HG03064 (cell line): Measurements from ENCODE around the gene MTERF4.

ENCODE experiments used
- ATAC-seq: cut with Tn5 transposase; IDR thresholded peaks from one replicate; pipeline ENCODE4 v1.9.1; 2021; ENCODE audit warnings: low read depth; ENCODE audit not compliant: unreplicated experiment

MTERF4 gene

GRCh38 chr2:241134711-241135110 lies 32.6 kb upstream of the MTERF4 start:
- ATAC-seq: no peak

GRCh38 chr2:241133436-241133820 lies 31.3 kb upstream of the MTERF4 start:
- no peak for ATAC-seq

- ATAC-seq: no peak
These were observed 30.7 kb upstream of the MTERF4 start for GRCh38 chr2:241132538-241133435.

- no peak for ATAC-seq
These were observed 29.4 kb upstream of the MTERF4 start for GRCh38 chr2:241131531-241131930.

GRCh38 chr2:241130316-241130715 lies 28.2 kb upstream of the MTERF4 start:
- ATAC-seq: no peak

GRCh38 chr2:241129086-241129871 lies 27.2 kb upstream of the MTERF4 start:
- ATAC-seq: no peak

GRCh38 chr2:241128266-241128665 lies 26.2 kb upstream of the MTERF4 start:
- ATAC-seq: no peak

GRCh38 chr2:241126771-241127202 lies 24.7 kb upstream of the MTERF4 start:
- no peak for ATAC-seq

GRCh38 chr2:241126201-241126611 lies 24.1 kb upstream of the MTERF4 start:
- no peak for ATAC-seq

GRCh38 chr2:241125626-241126025 lies 23.5 kb upstream of the MTERF4 start:
- ATAC-seq: no peak

GRCh38 chr2:241123816-241124536 lies 21.9 kb upstream of the MTERF4 start:
- ATAC-seq: no peak

- no peak for ATAC-seq
These were observed 20.4 kb upstream of the MTERF4 start for GRCh38 chr2:241122376-241123002.

- ATAC-seq: no peak
These were observed 18.9 kb upstream of the MTERF4 start for GRCh38 chr2:241121008-241121407.

- ATAC-seq: no peak
These were observed 18.4 kb upstream of the MTERF4 start for GRCh38 chr2:241120440-241120839.

- ATAC-seq: no peak
These were observed 16.8 kb upstream of the MTERF4 start for GRCh38 chr2:241118737-241119505.

GRCh38 chr2:241116606-241117560 lies 14.8 kb upstream of the MTERF4 start:
- ATAC-seq: no peak

GRCh38 chr2:241115361-241115760 lies 13.3 kb upstream of the MTERF4 start:
- ATAC-seq: no peak

GRCh38 chr2:241114836-241115235 lies 12.7 kb upstream of the MTERF4 start:
- no peak for ATAC-seq

- no peak for ATAC-seq
These were observed 10.5 kb upstream of the MTERF4 start for GRCh38 chr2:241112592-241112991.
